Mucosa of descending colon (tissue), 3 donors: ENCODE measurements around the gene JAM3. TPM values are rescaled to one million over a fixed set of nuclear protein-coding genes. Genes with fewer than 3 reads are reported as not detected.
A peak's percentile ranks its signal among the peaks of the same experiment; 100 is the strongest.

Experiments used
- ATAC-seq: fragments of 200-7000 bp; cut with Tn5 transposase; one replicate; pipeline ENCODE4 v1.9.1; 2020; ENCODE audit warnings: mild to moderate bottlenecking, moderate library complexity
- DNase-seq, 3 donors: peaks; one replicate each; pipeline ENCODE4 v3.0.0-alpha.2; 2020
- H3K36me3 ChIP-seq: fragments of 200-600 bp; one replicate; pipeline ENCODE4 v1.8.0; 2021; ENCODE audit warnings: low read depth, mild to moderate bottlenecking
- H3K4me1 ChIP-seq: fragments of 200-600 bp; one replicate; pipeline ENCODE4 v1.8.0; 2021; ENCODE audit warnings: low read depth, mild to moderate bottlenecking
- H3K4me3 ChIP-seq: fragments of 200-600 bp; one replicate; pipeline ENCODE4 v1.8.0; 2021; ENCODE audit warnings: mild to moderate bottlenecking
- H3K9me3 ChIP-seq: fragments of 200-600 bp; one replicate; pipeline ENCODE4 v1.8.0; 2021; ENCODE audit warnings: mild to moderate bottlenecking
- intact Hi-C, 2 donors: fragments of 100-400 bp; cut with DNase I in 1 of 2; cut with micrococcal nuclease in 1 of 2; formaldehyde crosslinking; loops; one replicate each; pipeline versions ENCODE4 v1.11.0 to v1.11.1; 2022; cut with DNase I, micrococcal nuclease
- total RNA-seq, 3 donors: library from RNA; stranded (reverse); fragmentation: NEBNext Ultra II Directional in 2 of 3; extraction: Animal tissue kit (Norgen Biotek cat#: 25700) in 2 of 3; gene quantifications; one replicate each; pipeline versions ENCODE4 v1.2.1 to v1.2.4, GENCODE V29; 2021 to 2023
- TF ChIP-seq, protein P1 (sequence below): fragments of 200-600 bp; IDR thresholded peaks from one replicate; pipeline ENCODE4 v1.8.0; 2022; ENCODE audit warnings: antibody characterized with exemption, mild to moderate bottlenecking
- donor health status: DM: no; HTN: no; CAD: no; lungs with moderate emphysema.
- donor health status: DM: no; HTN: no; CAD: no.
- donor health status: DM: no; HTN: yes; CAD: no.

The JAM3 gene
- total RNA-seq, 3 donors from 2014 or later: 5.4 to 62.7 (median 5.5) TPM

DNA sequence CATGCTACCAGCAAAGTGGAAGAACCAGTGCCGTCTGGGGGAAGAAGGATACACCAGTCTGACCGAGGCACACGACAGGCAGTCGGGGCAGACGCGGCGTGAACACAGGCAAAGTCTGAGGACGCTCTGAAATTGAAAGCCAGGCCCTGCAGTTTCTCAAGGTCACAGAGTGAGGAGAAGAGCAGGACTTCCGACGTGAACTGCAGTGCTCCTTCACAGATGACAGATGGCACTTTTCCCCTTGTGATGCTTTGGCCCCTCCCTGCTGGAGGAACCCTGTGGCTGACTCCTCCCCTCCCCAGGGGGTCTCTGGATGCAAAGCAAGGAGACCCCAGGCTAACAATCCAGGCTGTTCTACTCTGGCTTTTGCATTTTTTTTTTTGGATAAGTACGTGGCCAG lies 19.6 kb upstream of the JAM3 start:
- peaks cover 4% of the 10 kb centered on the region for H3K4me1 ChIP-seq
- ATAC-seq (no peak), DNase-seq (no peak)
- intact Hi-C loops: no loop called here
- TF ChIP-seq, protein P1, sequence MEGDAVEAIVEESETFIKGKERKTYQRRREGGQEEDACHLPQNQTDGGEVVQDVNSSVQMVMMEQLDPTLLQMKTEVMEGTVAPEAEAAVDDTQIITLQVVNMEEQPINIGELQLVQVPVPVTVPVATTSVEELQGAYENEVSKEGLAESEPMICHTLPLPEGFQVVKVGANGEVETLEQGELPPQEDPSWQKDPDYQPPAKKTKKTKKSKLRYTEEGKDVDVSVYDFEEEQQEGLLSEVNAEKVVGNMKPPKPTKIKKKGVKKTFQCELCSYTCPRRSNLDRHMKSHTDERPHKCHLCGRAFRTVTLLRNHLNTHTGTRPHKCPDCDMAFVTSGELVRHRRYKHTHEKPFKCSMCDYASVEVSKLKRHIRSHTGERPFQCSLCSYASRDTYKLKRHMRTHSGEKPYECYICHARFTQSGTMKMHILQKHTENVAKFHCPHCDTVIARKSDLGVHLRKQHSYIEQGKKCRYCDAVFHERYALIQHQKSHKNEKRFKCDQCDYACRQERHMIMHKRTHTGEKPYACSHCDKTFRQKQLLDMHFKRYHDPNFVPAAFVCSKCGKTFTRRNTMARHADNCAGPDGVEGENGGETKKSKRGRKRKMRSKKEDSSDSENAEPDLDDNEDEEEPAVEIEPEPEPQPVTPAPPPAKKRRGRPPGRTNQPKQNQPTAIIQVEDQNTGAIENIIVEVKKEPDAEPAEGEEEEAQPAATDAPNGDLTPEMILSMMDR: no peak
- H3K36me3 ChIP-seq: no peaks in the 10 kb centered on the region
- no peaks in the 10 kb centered on the region for H3K9me3 ChIP-seq
- H3K4me3 ChIP-seq: no peak overlapping the region

DNA sequence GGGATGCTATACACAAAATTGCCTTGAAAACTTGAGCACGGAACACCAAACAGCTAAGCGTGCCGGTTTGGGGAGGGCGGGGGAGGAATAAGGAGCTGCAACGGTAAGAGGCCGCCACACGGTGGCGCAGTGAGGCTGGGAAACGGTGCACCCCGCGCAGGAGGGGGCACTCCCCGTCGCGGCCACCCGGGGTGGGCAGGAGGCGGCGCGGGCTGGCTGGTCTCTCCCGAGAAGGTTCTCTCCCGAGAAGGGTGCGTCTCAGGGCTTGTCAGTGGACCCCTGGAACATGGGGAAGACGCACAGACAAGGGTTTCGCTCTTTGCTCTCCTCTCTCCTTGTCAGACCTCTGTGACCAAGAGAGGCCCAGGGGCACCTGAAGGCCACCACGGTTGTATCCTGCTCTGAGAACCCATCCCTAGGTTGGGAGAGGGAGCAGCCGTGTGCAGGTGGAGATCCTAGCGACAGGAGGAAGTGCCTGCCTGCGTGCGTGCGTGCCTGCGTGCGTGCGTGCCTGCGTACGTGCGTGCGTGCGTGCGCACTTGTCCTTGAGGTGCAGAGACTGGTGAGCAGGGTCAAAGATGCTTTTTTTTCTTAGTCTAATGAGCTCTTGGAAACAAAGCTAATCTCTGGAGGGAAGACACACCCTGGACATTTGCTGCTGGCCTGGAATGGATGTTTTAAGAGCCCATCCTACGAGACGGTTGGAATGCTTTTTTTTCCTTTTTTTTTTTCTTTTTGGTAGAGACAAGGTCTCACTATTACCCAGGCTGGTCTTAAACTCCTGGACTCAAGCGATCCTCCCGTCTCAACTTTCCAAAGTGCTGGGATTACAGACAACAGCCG lies 18.1 kb upstream of the JAM3 start:
- H3K4me1 ChIP-seq: peaks cover 4% of the 10 kb centered on the region
- no peaks in the 10 kb centered on the region for H3K9me3 ChIP-seq
- TF ChIP-seq, protein P1: peak; percentile 75
- intact Hi-C loops: loop anchor here (5.0 kb wide), 1 partner anchor 87 kb away; no protein-coding TSS in a partner anchor
- H3K36me3 ChIP-seq: no peaks in the 10 kb centered on the region
- H3K4me3 ChIP-seq: no peak overlapping the region
- peak; percentile 88 to 92 (median 91) for DNase-seq
- ATAC-seq: peak; percentile 96

DNA sequence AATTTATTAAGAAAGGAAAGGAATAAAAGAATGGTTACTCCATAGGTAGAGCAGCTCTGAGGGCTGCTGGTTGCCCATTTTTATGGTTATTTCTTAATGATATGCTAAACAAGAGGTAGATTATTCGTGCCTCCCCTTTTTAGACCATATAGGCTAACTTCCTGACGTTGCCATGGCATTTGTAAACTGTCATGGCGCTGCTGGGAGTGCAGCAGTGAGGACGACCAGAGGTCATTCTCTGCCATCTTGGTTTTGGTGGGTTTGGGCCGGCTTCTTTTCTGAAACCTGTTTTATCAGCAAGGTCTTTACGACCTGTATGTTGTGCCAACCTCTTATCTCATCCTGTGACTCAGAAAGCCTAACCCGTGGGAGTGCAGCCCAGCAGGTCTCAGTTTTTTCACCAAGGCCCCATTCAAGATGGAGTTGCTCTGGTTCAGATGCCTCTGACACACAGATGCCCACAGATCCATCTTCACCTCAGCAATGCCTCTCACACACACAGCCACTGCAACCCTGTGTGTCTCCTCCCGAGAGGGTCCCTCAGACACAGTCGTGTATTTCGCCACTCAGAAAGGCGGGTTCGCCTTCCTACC lies 16.4 kb upstream of the JAM3 start:
- intact Hi-C loops: loop anchor here (5.0 kb wide), 1 partner anchor 85 kb away; no protein-coding TSS in a partner anchor
- Histone ChIP-seq H3K4me1 (peaks cover 4% of the 10 kb centered on the region), H3K4me3 (no peak overlapping the region), H3K9me3 (no peaks in the 10 kb centered on the region), H3K36me3 (no peaks in the 10 kb centered on the region)
- no peak for DNase-seq
- TF ChIP-seq, protein P1: no peak
- ATAC-seq: no peak

DNA sequence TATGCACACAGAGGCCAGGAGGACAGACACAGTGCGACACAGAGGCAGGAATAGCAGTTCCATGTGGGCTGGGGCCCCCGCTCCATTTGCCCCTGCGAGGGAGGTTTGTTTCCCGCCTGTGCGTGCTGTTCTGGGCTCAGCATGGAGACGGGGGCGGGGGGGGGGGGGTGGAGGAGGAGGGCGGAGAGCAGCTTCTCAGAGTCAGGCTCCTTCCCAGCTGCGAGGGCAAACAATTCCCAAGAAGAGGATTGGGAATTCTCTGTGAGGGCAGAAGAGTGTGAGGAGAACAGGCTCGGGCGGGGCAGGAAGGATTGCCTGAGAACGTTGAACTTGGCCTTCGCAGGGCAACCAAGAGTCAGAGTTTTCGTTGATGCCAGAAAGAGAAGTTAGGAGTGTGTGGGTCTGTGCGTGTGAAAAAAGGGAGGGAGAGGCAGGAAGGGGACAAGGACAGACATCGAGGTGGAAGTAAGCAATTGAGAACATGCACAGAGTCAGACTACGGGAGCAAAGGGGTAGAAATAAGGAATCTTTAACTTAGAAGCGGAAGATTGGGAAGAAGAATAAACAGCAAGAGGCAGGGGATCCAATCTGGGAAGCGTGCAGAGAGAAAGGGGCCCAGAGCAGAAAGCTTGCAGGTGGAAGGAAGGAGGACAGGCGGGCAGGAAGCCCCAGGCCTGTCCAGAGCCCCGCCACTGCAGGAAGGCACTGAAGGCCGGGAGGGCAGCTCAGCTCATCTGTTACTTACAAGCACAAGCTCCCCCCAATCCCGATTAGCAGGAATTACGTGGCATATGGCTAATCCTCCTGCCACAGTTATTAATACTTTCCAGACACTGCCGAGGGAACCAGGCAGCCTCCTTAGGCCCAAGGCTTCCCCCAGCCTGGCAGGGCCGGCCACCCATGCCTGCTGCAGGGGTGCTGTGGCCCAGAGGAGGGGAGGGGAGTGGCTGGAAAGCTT lies 15.6 kb upstream of the JAM3 start:
- DNase-seq (no peak), ATAC-seq (no peak)
- intact Hi-C loops: loop anchor here (5.0 kb wide), 1 partner anchor 84 kb away; no protein-coding TSS in a partner anchor
- Histone ChIP-seq H3K9me3 (no peaks in the 10 kb centered on the region), H3K4me1 (peaks cover 4% of the 10 kb centered on the region), H3K4me3 (no peak overlapping the region), H3K36me3 (no peaks in the 10 kb centered on the region)
- TF ChIP-seq, protein P1: no peak

DNA sequence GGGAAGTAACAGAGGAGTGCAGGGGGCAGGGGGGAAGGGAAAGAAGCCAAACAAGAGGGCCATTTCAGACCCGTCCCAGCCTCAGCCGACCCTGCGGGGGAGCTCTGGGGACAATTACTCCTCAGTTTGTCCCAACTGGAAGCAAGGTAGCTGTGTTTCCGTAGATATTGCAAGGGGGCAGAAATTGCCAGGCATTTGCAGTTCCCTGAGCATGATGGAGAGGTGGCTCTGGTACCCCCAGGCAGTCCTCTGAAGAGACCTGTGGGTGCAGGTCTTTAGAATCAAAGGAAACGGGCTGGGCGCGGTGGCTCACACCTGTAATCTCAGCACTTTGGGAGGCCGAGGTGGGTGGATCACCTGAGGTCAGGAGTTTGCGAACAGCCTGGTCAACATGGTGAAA lies 13.8 kb upstream of the JAM3 start:
- ATAC-seq (no peak), DNase-seq (no peak)
- no peaks in the 10 kb centered on the region for H3K36me3 ChIP-seq
- TF ChIP-seq, protein P1: no peak
- no peak overlapping the region for H3K4me3 ChIP-seq
- peaks cover 3% of the 10 kb centered on the region for H3K4me1 ChIP-seq
- no peaks in the 10 kb centered on the region for H3K9me3 ChIP-seq
- intact Hi-C loops: no loop called here
